Keratinocyte (primary cell): ENCODE measurements around the gene XPO4. TPM values are rescaled to one million over a fixed set of nuclear protein-coding genes. Genes with fewer than 3 reads are reported as not detected.

ENCODE experiments used
- DNase-seq: peaks from one replicate; pipeline ENCODE4 v3.0.0-alpha.2; 2011; ENCODE audit warnings: low read depth, missing footprints, low spot score
- FAIRE-seq: peaks from 2 replicates; lab custom pipeline; 2011; peaks lifted over from hg19 to GRCh38; lab: Jason Lieb, UNC
- H2AFZ ChIP-seq: 2 replicates; pipeline ENCODE4 v1.6.0; 2012; ENCODE audit warnings: low read length, control low read depth, inconsistent platforms; ENCODE audit not compliant: control insufficient read depth
- H3K27ac ChIP-seq: 2 replicates; pipeline ENCODE4 v1.5.1; 2011; ENCODE audit warnings: low read length; ENCODE audit not compliant: control insufficient read depth, insufficient read depth
- H3K27me3 ChIP-seq: 3 replicates; pipeline ENCODE4 v1.6.0; 2011; ENCODE audit warnings: low read length; ENCODE audit not compliant: control insufficient read depth, insufficient read depth; ENCODE audit errors: extremely low read depth
- H3K36me3 ChIP-seq, 2 experiments: 2 replicates in 1 of 2; 3 replicates in 1 of 2; pipeline ENCODE4 v1.5.1; 2011; ENCODE audit warnings: low read length in 2 of 2, mild to moderate bottlenecking in 1 of 2; ENCODE audit not compliant: control insufficient read depth in 2 of 2, insufficient read depth in 2 of 2; ENCODE audit errors: extremely low read depth in 1 of 2
- H3K4me1 ChIP-seq: 3 replicates; pipeline ENCODE4 v1.5.1; 2011; ENCODE audit warnings: low read length; ENCODE audit not compliant: control insufficient read depth, insufficient read depth; ENCODE audit errors: extremely low read depth
- H3K4me2 ChIP-seq: 3 replicates; pipeline ENCODE4 v1.6.0; 2011; ENCODE audit warnings: low read depth, low read length; ENCODE audit not compliant: control insufficient read depth, insufficient read depth; ENCODE audit errors: extremely low read depth
- H3K4me3 ChIP-seq, 3 experiments: fragments of 200-600 bp in 1 of 3; sonication (generic) in 1 of 3; 2 replicates in 2 of 3; 3 replicates in 1 of 3; pipeline ENCODE4 v1.5.1; 2011 to 2016; ENCODE audit warnings: low read length in 3 of 3, mild to moderate bottlenecking in 3 of 3, control low read depth in 2 of 3, inconsistent platforms in 1 of 3, low read depth in 1 of 3, mixed read lengths in 1 of 3, mixed run types in 1 of 3, moderate library complexity in 1 of 3; ENCODE audit not compliant: control insufficient read depth in 2 of 3, insufficient read depth in 2 of 3; ENCODE audit errors: extremely low read depth in 1 of 3
- H3K79me2 ChIP-seq: 2 replicates; pipeline ENCODE4 v1.6.0; 2012; ENCODE audit warnings: low read length; ENCODE audit not compliant: control insufficient read depth, insufficient read depth
- H3K9ac ChIP-seq: 3 replicates; pipeline ENCODE4 v1.6.0; 2011; ENCODE audit warnings: low read length; ENCODE audit not compliant: control insufficient read depth, insufficient read depth; ENCODE audit errors: extremely low read depth
- H3K9me1 ChIP-seq: 3 replicates; pipeline ENCODE4 v1.6.0; 2011; ENCODE audit warnings: low read length; ENCODE audit not compliant: control insufficient read depth, insufficient read depth; ENCODE audit errors: extremely low read depth
- H3K9me3 ChIP-seq: 2 replicates; pipeline ENCODE4 v1.5.1; 2012; ENCODE audit warnings: low read depth, low read length; ENCODE audit not compliant: control insufficient read depth
- H4K20me1 ChIP-seq: 3 replicates; pipeline ENCODE4 v1.6.0; 2011; ENCODE audit warnings: low read length; ENCODE audit not compliant: control insufficient read depth, insufficient read depth; ENCODE audit errors: extremely low read depth
- EZH2 ChIP-seq: IDR thresholded peaks from one replicate; pipeline ENCODE4 v1.6.1; 2012; ENCODE audit warnings: inconsistent platforms, mild to moderate bottlenecking, low read length, moderate library complexity
- dilution Hi-C: fragments of 300-500 bp; cut with MboI; formaldehyde crosslinking; loops from one replicate; pipeline ENCODE4 v1.7.0; 2020; ENCODE audit warnings: low sequenced_read_pairs; ENCODE audit not compliant: extremely low pct_ligation_motif_present
- polyA plus RNA-seq, 5 experiments: library from polyadenylated mRNA; depleted of rRNA in 3 of 5; stranded (reverse) in 3 of 5; stranded (forward) in 1 of 5; unstranded in 1 of 5; fragments of >200 nt; gene quantifications; 1 replicate in 1 of 5; 2 replicates in 3 of 5; 3 replicates in 1 of 5; pipeline versions ENCODE4 v1.2.1 to v1.2.3, GENCODE V29; 2011 to 2012; ENCODE audit warnings: missing spikeins in 2 of 5, low read depth in 1 of 5, low replicate concordance in 1 of 5
- TF ChIP-seq, protein P1 (sequence below), 3 experiments: IDR thresholded peaks in 1 of 3; conservative IDR thresholded peaks in 1 of 3; optimal IDR thresholded peaks in 1 of 3; 2 replicates in 2 of 3; 3 replicates in 1 of 3; pipeline versions ENCODE3 to v1.5.1; 2011; ENCODE audit warnings: low read length in 3 of 3, mild to moderate bottlenecking in 3 of 3, moderate library complexity in 2 of 3, control low read depth in 1 of 3, inconsistent platforms in 1 of 3; ENCODE audit not compliant: insufficient read depth in 2 of 3; ENCODE audit errors: extremely low read depth in 1 of 3

The XPO4 gene
- polyA plus RNA-seq, 1 donor (not counting 4 experiments of a cell fraction or from before 2014, with no cell fraction given), result 16.5 TPM

DNA sequence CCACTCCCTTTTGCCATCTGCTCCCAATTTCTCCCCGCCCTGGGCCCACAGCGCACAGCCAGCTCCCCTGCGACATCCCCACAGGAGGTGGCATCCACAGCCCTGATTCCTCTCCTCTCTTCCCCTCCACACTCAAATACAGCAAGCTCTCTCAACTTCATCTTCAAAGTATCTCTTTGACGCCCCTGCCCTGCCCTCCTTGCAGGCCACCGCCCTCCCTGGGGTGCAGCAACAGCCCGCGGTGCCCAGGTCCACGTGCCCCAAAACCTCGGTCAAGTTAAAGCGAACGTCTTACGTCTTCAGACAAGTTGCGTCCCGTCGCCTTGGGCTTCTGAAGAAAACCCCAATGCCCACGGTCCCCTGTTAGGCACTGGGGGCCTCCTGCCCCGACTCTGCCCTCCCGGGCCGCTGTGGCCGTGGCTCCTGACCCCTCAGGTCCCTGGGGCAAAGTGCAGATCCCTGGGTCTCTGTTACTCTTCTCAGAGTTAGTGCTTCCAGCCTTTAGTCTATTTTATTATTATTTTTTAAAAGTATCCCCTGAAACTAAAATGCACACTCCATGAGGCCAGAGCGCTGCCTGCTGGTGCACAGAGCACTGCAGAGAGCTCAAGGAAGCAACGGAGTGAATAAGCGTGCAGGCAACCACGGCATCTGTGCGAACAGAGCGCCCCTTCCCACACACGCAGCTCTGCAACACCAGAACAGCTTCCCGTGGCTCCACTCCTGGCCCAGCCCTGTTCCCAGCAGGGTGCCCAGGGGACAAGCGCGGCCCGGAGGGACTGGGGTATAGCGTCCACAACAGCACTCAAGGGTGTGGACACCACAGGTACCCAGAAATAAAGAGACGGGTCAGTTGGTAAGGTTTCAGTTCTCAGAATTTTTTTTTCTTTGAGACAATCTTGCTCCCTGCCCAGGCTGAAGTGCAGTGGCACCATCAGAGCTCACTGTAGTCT, 172.6 kb downstream of the XPO4 start:
- no peak for FAIRE-seq
- dilution Hi-C loops, result no loop called here
- TF ChIP-seq, protein P1, sequence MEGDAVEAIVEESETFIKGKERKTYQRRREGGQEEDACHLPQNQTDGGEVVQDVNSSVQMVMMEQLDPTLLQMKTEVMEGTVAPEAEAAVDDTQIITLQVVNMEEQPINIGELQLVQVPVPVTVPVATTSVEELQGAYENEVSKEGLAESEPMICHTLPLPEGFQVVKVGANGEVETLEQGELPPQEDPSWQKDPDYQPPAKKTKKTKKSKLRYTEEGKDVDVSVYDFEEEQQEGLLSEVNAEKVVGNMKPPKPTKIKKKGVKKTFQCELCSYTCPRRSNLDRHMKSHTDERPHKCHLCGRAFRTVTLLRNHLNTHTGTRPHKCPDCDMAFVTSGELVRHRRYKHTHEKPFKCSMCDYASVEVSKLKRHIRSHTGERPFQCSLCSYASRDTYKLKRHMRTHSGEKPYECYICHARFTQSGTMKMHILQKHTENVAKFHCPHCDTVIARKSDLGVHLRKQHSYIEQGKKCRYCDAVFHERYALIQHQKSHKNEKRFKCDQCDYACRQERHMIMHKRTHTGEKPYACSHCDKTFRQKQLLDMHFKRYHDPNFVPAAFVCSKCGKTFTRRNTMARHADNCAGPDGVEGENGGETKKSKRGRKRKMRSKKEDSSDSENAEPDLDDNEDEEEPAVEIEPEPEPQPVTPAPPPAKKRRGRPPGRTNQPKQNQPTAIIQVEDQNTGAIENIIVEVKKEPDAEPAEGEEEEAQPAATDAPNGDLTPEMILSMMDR (optimal IDR thresholded peaks at IDR 0.05 in 1 of 3, IDR thresholded peaks at IDR 0.05 in 1 of 3, conservative IDR thresholded peaks at IDR 0.05 in 1 of 3; ENCODE audit: extremely low read depth in 1 of 3, insufficient read depth in 2 of 3, low read length in 3 of 3), result no peak
- no peak for TF ChIP-seq EZH2

GRCh38 chr13:20728579-20729311, 173.8 kb downstream of the XPO4 start:
- TF ChIP-seq, protein P1 (optimal IDR thresholded peaks at IDR 0.05 in 1 of 3, IDR thresholded peaks at IDR 0.05 in 1 of 3, conservative IDR thresholded peaks at IDR 0.05 in 1 of 3; ENCODE audit: extremely low read depth in 1 of 3, insufficient read depth in 2 of 3, low read length in 3 of 3), result no peak
- no peak for TF ChIP-seq EZH2
- H3K36me3 ChIP-seq, result no peaks in the 10 kb centered on the region
- no peak overlapping the region for H3K4me3 ChIP-seq

More for the DNA sequence above, 172.6 kb downstream of the XPO4 start:
- H3K9me3 ChIP-seq, result no peaks in the 10 kb centered on the region
- DNase-seq, result no peak
- H3K4me1 ChIP-seq, result no peaks in the 10 kb centered on the region
- H3K4me2 ChIP-seq, result no peak overlapping the region
- no peaks in the 10 kb centered on the region for H3K79me2 ChIP-seq
- H4K20me1 ChIP-seq, result no peaks in the 10 kb centered on the region
- H3K9me1 ChIP-seq, result no peaks in the 10 kb centered on the region
- H3K9ac ChIP-seq, result no peak overlapping the region
- H2AFZ ChIP-seq, result no peak overlapping the region
- H3K36me3 ChIP-seq, result no peaks in the 10 kb centered on the region
- H3K27me3 ChIP-seq, result no peaks in the 10 kb centered on the region
- H3K4me3 ChIP-seq, result no peak overlapping the region
- H3K27ac ChIP-seq, result no peak overlapping the region

More at GRCh38 chr13:20728579-20729311, 173.8 kb downstream of the XPO4 start:
- no peaks in the 10 kb centered on the region for H3K9me3 ChIP-seq
- H3K27me3 ChIP-seq, result no peaks in the 10 kb centered on the region
- no peak overlapping the region for H3K4me2 ChIP-seq
- DNase-seq (no peak), FAIRE-seq (no peak)
- dilution Hi-C loops, result no loop called here
- H4K20me1 ChIP-seq, result no peaks in the 10 kb centered on the region
- no peaks in the 10 kb centered on the region for H3K4me1 ChIP-seq
- H3K79me2 ChIP-seq, result no peaks in the 10 kb centered on the region
- no peaks in the 10 kb centered on the region for H3K9me1 ChIP-seq
- H3K27ac ChIP-seq, result no peak overlapping the region
- no peak overlapping the region for H3K9ac ChIP-seq
- no peak overlapping the region for H2AFZ ChIP-seq
